Pancreas (tissue), 10 donors: Measurements from ENCODE around the gene CLDN17. TPM values are rescaled to one million over a fixed set of nuclear protein-coding genes. Genes with fewer than 3 reads are reported as not detected.

Source experiments
- ATAC-seq, 4 donors: fragments of 200-7000 bp; cut with Tn5 transposase; one replicate each; pipeline versions ENCODE4 v1.8.0 to v1.9.1; 2020; ENCODE audit warnings: mild to moderate bottlenecking in 4 of 4, moderate library complexity in 4 of 4
- DNase-seq, 6 donors: peaks; one replicate each; pipeline ENCODE4 v3.0.0-alpha.2; 2020
- FAIRE-seq: peaks from 2 replicates; lab custom pipeline; 2012; peaks lifted over from hg19 to GRCh38; lab: Jason Lieb, UNC
- H3K27ac ChIP-seq, 4 donors: fragments of 200-600 bp; sonication (generic); 1 replicate in 3 of 4; 2 replicates in 1 of 4; pipeline versions ENCODE4 v1.5.0 to v1.8.0; 2020
- H3K27me3 ChIP-seq, 4 donors: fragments of 200-600 bp; one replicate each; pipeline ENCODE4 v1.8.0; 2021
- H3K36me3 ChIP-seq, 3 donors: fragments of 200-600 bp; sonication (generic) in 1 of 3; one replicate each; pipeline versions ENCODE4 v1.5.0 to v1.8.0; 2020 to 2021
- H3K4me1 ChIP-seq, 3 donors: fragments of 200-600 bp; one replicate each; pipeline ENCODE4 v1.8.0; 2021
- H3K4me3 ChIP-seq, 4 donors: fragments of 200-600 bp; sonication (generic) in 2 of 4; one replicate each; pipeline versions ENCODE4 v1.5.0 to v1.8.0; 2020 to 2021
- H3K9me3 ChIP-seq, 4 donors: fragments of 200-600 bp; one replicate each; pipeline ENCODE4 v1.8.0; 2021
- CTCF ChIP-seq, 4 donors: fragments of 200-600 bp; sonication (generic) in 3 of 4; IDR thresholded peaks; one replicate each; pipeline versions ENCODE4 v1.5.0 to v1.8.0; 2021; ENCODE audit warnings: antibody characterized with exemption in 4 of 4
- WGBS, 2 donors: extraction: QIAGEN DNeasy Blood & Tissue Kit; methylation state at CpG; one replicate each; pipeline ENCODE4 v1.1.7; 2013; 5-methylcytosine and 5-hydroxymethylcytosine counted together
- intact Hi-C, 3 donors: fragments of 100-400 bp; cut with DNase I; formaldehyde crosslinking; loops; one replicate each; pipeline versions ENCODE4 v1.11.1 to v1.14.2; 2022
- polyA plus RNA-seq, 2 donors: library from polyadenylated mRNA; stranded (reverse); fragments of 200-250 nt; gene quantifications; one replicate each; pipeline ENCODE4 v1.2.3, GENCODE V29; 2013
- total RNA-seq, 6 donors: library from RNA; stranded (reverse); fragmentation: NEBNext Ultra II Directional in 4 of 6; extraction: Animal tissue kit (Norgen Biotek cat#: 25700) in 4 of 6; gene quantifications; one replicate each; pipeline versions ENCODE4 v1.2.1 to v1.2.4, GENCODE V29; 2021 to 2023
- donor health status: healthy with polysubstance abuse.
- donor health status: DM: no; HTN: no; CAD: no; lungs with moderate emphysema.
- donor health status: DM: no; HTN: no; CAD: no.
- donor health status: control.
- donor health status: control.
- donor health status: Bipolar disorder and iron deficiency.
- donor health status: DM: yes; HTN: yes; CAD: no.
- donor health status: DM: no; HTN: no; CAD: no.
- donor health status: DM: no; HTN: no; CAD: no.
- donor health status: DM: yes; HTN: yes; CAD: no.

CLDN17 gene
- total RNA-seq, result not detected
- polyA plus RNA-seq, result not detected

- no peaks in the 10 kb centered on the region for H3K9me3 ChIP-seq
- no peaks in the 10 kb centered on the region for H3K4me1 ChIP-seq
- 38 to 39% methylated on average over 1 of the region's 1 CpG for WGBS, 2 donors
- no peaks in the 10 kb centered on the region for H3K27me3 ChIP-seq
- no peak for TF ChIP-seq CTCF (IDR thresholded peaks at IDR 0.05)
- no peak within 1 kb of the TSS for H3K4me3 ChIP-seq
- DNase-seq (no peak), FAIRE-seq (no peak), ATAC-seq (no peak)
- H3K36me3 ChIP-seq, result no peaks in the 10 kb centered on the region
- H3K27ac ChIP-seq, result no peak within 1 kb of the TSS
- intact Hi-C loops, result no loop called here
Observed at GRCh38 chr21:30166705-30167104, at the start of gene CLDN17. TSS of gene CLDN17 (minus strand) at chr21:30166805. CDS start at chr21:30166617, 188 bp downstream.

- no peak for TF ChIP-seq CTCF (IDR thresholded peaks at IDR 0.05)
- WGBS, 2 donors, result 10 to 17% methylated on average over 5 of the region's 5 CpGs
- Histone ChIP-seq H3K4me3 (no peak within 1 kb of the TSS), H3K27ac (peak within 1 kb of the TSS in 2 of 4 donors; percentile 5 to 23), H3K9me3 (no peaks in the 10 kb centered on the region), H3K4me1 (peaks cover 0 to 4% (median 0%) of the 10 kb centered on the region in 3 donors), H3K36me3 (no peaks in the 10 kb centered on the region), H3K27me3 (no peaks in the 10 kb centered on the region)
- intact Hi-C loops, result no loop called here
- ATAC-seq (peak; percentile 65 to 87 (median 77)), DNase-seq (peak in 5 of 6 donors; percentile 6 to 33 (median 19)), FAIRE-seq (peak; percentile 32)
Observed at GRCh38 chr21:30216041-30216723, 49.6 kb upstream of the CLDN17 start, which contains the start of gene CLDN8. TSS of gene CLDN8 (minus strand) at chr21:30216097. CDS start at chr21:30215925, 172 bp downstream.

GRCh38 chr21:30211071-30211470 lies 44.5 kb upstream of the CLDN17 start:
- H3K9me3 ChIP-seq, result no peaks in the 10 kb centered on the region
- no peaks in the 10 kb centered on the region for H3K4me1 ChIP-seq
- no peak for TF ChIP-seq CTCF (IDR thresholded peaks at IDR 0.05)
- 40 to 49% methylated on average over 1 of the region's 1 CpG for WGBS, 2 donors
- FAIRE-seq, result peak; percentile 34
- no peak overlapping the region for H3K4me3 ChIP-seq
- intact Hi-C loops, result no loop called here
- no peak overlapping the region for H3K27ac ChIP-seq
- DNase-seq, result no peak
- H3K36me3 ChIP-seq, result no peaks in the 10 kb centered on the region
- H3K27me3 ChIP-seq, result no peaks in the 10 kb centered on the region
- no peak for ATAC-seq

GRCh38 chr21:30209601-30210000 lies 43.0 kb upstream of the CLDN17 start:
- FAIRE-seq, result no peak
- 56 to 61% methylated on average over 5 of the region's 5 CpGs for WGBS, 2 donors
- no peak overlapping the region for H3K27ac ChIP-seq
- H3K4me1 ChIP-seq, result no peaks in the 10 kb centered on the region
- H3K9me3 ChIP-seq, result no peaks in the 10 kb centered on the region
- H3K27me3 ChIP-seq, result no peaks in the 10 kb centered on the region
- TF ChIP-seq CTCF (IDR thresholded peaks at IDR 0.05), result no peak
- intact Hi-C loops, result no loop called here
- H3K4me3 ChIP-seq, result no peak overlapping the region
- ATAC-seq, result no peak
- DNase-seq, result no peak
- no peaks in the 10 kb centered on the region for H3K36me3 ChIP-seq

GRCh38 chr21:30207252-30207579 lies 40.6 kb upstream of the CLDN17 start:
- H3K9me3 ChIP-seq, result no peaks in the 10 kb centered on the region
- no peaks in the 10 kb centered on the region for H3K27me3 ChIP-seq
- no peaks in the 10 kb centered on the region for H3K4me1 ChIP-seq
- no peak overlapping the region for H3K27ac ChIP-seq
- no peaks in the 10 kb centered on the region for H3K36me3 ChIP-seq
- DNase-seq (no peak), FAIRE-seq (no peak), ATAC-seq (no peak)
- TF ChIP-seq CTCF (IDR thresholded peaks at IDR 0.05), result no peak
- WGBS, 2 donors, result 93 to 95% methylated on average over 1 of the region's 1 CpG
- intact Hi-C loops, result no loop called here
- no peak overlapping the region for H3K4me3 ChIP-seq
